WERI-Rb-1 (cell line): Measurements from ENCODE around the gene CEPT1.
A peak's percentile ranks its signal among the peaks of the same experiment; 100 is the strongest.
"Not testable (repeated sequence)": the region's sequence is repeated elsewhere in the genome, so short reads cannot be mapped to it uniquely, and the experiment has no call there.

Experiments
- DNase-seq: peaks from one replicate; pipeline ENCODE4 v3.0.0-alpha.2; 2020
- H3K27ac ChIP-seq: fragments of 250-450 bp; sonication (Bioruptor Pico); 2 replicates; pipeline ENCODE4 v1.5.1; 2020; ENCODE audit warnings: mild to moderate bottlenecking, moderate library complexity
- H3K27me3 ChIP-seq: fragments of 250-450 bp; sonication (Bioruptor Pico); 2 replicates; pipeline ENCODE4 v1.5.1; 2021; ENCODE audit warnings: mild to moderate bottlenecking, low read depth, moderate library complexity; ENCODE audit not compliant: insufficient read depth, severe bottlenecking
- H3K36me3 ChIP-seq: fragments of 250-450 bp; sonication (Bioruptor Pico); 2 replicates; pipeline ENCODE4 v1.5.1; 2020; ENCODE audit warnings: mild to moderate bottlenecking, moderate library complexity
- H3K4me3 ChIP-seq: 2 replicates; pipeline ENCODE4 v1.5.1; 2011; ENCODE audit warnings: low read depth, mild to moderate bottlenecking, control low read depth, low read length
- H3K9me3 ChIP-seq: fragments of 250-450 bp; sonication (Bioruptor Pico); 2 replicates; pipeline ENCODE4 v1.5.1; 2021; ENCODE audit warnings: mild to moderate bottlenecking, moderate library complexity; ENCODE audit not compliant: severe bottlenecking
- CTCF ChIP-seq: IDR thresholded peaks from 2 replicates; pipeline ENCODE4 v1.5.1; 2011; ENCODE audit warnings: low read depth, mild to moderate bottlenecking, control low read depth, inconsistent platforms, low read length

The CEPT1 gene

GRCh38 chr1:111139956-111140679 is at the start of gene CEPT1, which contains the start of gene DRAM2:
Gene CEPT1, plus strand, starts transcription at chr1:111140223. Its CDS starts 7,492 bp downstream, at chr1:111147715.
Gene DRAM2, minus strand, starts transcription at chr1:111140093. Its CDS starts 8,539 bp downstream, at chr1:111131554.
- DNase-seq, result peak; percentile 97
- H3K36me3 ChIP-seq, result peaks cover 22% of the 10 kb centered on the region
- H3K4me3 ChIP-seq, result peak within 1 kb of the TSS; percentile 86

GRCh38 chr1:111095421-111095820 is 44.6 kb upstream of the CEPT1 start:
- H3K4me3 ChIP-seq, H3K36me3 ChIP-seq, H3K27ac ChIP-seq, H3K27me3 ChIP-seq, DNase-seq, H3K9me3 ChIP-seq: not testable (repeated sequence)

More at GRCh38 chr1:111139956-111140679, at the start of gene CEPT1, which contains the start of gene DRAM2:
- H3K27me3 ChIP-seq, result no peaks in the 10 kb centered on the region
- TF ChIP-seq CTCF, result no peak
- peak within 1 kb of the TSS; percentile 93 for H3K27ac ChIP-seq
- H3K9me3 ChIP-seq, result no peaks in the 10 kb centered on the region

- no peaks in the 10 kb centered on the region for H3K36me3 ChIP-seq
Measured at GRCh38 chr1:111097356-111098099, 42.5 kb upstream of the CEPT1 start.

DNA sequence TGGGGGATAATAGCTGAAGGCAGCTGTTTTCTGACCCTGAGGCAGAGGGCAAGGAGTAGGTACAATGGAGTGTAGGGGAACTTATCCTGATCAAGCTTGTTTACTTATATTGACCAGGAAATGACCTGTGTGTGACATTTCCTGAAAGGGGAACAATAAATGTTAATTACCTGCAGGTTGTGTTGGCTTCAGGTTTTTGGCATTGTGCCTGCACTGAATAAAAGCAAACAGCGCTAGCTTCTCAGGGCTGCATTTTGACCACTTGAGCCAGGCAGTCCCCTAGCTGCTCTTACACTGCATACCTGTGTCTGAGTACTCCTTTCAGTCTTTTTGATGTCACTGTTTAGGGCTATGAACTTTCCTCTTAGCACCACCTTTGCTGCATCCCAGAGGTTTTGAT is 40.7 kb upstream of the CEPT1 start:
- no peak for TF ChIP-seq CTCF
- DNase-seq, result no peak
- no peaks in the 10 kb centered on the region for H3K36me3 ChIP-seq
- H3K27me3 ChIP-seq, result no peaks in the 10 kb centered on the region
- H3K27ac ChIP-seq, result no peak overlapping the region
- no peak overlapping the region for H3K4me3 ChIP-seq
- H3K9me3 ChIP-seq, result peaks cover 10% of the 10 kb centered on the region

More at GRCh38 chr1:111097356-111098099, 42.5 kb upstream of the CEPT1 start:
- TF ChIP-seq CTCF, result no peak
- no peak overlapping the region for H3K4me3 ChIP-seq
- DNase-seq, result no peak
- no peaks in the 10 kb centered on the region for H3K27me3 ChIP-seq
- peaks cover 10% of the 10 kb centered on the region for H3K9me3 ChIP-seq
- no peak overlapping the region for H3K27ac ChIP-seq

DNA sequence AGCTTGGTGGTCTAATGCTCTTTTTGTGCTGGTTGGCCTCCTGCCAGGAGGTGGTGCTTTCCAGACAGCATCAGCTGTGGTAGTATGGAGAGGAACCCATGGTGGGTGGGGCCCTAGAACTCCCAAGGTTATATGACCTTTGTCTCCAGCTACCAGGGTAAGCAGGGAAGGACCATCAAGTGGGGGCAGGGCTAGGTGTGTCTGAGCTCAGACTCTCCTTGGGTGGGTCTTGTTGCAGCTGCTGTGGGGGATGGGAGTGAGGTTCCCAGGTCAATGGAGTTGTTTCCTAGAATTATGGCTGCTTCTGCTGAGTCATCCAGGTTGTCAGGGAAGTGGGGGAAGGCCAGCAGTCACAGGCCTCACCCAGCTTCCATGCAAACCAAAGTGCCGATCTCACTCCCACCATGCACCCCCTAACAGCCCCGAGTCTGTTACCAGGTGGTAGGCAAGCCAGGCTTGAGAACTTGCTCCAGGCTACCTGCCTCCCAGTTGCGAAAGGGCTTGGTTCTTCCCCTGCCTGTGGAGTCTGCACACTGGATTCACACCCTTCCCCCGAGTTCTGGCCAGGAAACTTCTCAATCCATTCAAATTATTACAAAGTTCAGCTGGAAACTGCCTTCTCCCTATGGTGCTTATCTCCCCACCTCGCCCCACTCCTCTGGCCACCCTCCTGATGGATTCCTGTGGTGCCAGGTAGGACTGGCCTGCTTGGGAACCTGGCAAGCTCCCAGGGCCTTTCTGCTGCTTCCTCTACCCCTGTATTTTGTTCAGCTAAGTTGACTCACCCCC is 38.0 kb upstream of the CEPT1 start:
- DNase-seq, result no peak
- no peaks in the 10 kb centered on the region for H3K27me3 ChIP-seq
- H3K9me3 ChIP-seq, result peaks cover 10% of the 10 kb centered on the region
- H3K36me3 ChIP-seq, result no peaks in the 10 kb centered on the region
- H3K27ac ChIP-seq, result no peak overlapping the region
- TF ChIP-seq CTCF, result no peak
- H3K4me3 ChIP-seq, result no peak overlapping the region

DNA sequence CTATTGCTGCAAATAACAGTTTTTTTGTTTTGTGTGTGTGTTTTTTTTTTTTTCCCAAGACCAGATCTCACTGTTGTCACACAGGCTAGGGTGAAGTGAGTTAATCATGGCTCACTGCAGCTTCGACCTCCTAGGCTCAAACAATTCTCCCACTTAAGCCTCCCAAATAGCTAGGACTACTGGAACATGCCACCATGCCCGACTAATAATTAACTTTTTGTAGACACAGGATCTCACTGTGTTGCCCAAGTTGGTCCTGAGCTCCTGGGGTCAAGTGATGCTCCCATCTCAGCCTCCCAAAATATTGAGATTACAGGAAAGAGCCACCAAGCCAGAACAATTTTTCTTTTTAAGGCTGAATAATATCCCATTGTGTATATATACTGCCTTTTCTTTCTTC is 35.0 kb upstream of the CEPT1 start:
- Histone ChIP-seq H3K27ac (no peak overlapping the region), H3K4me3 (no peak overlapping the region), H3K36me3 (no peaks in the 10 kb centered on the region), H3K27me3 (no peaks in the 10 kb centered on the region), H3K9me3 (peaks cover 7% of the 10 kb centered on the region)
- TF ChIP-seq CTCF, result no peak
- no peak for DNase-seq
